SK-N-SH treated with all-trans-retinoic acid at 6 μM for 48 hours (cell line): ENCODE data around the gene VPS13D.

Source experiments
- ARNTL ChIP-seq: fragments of 450-650 bp; formaldehyde crosslinking; IDR thresholded peaks from 2 replicates; pipeline ENCODE4 v1.5.0; 2020; ENCODE audit warnings: low read depth, mild to moderate bottlenecking, moderate library complexity, borderline replicate concordance
- ESRRG ChIP-seq: fragments of 250-450 bp; sonication (Bioruptor Pico); IDR thresholded peaks from 2 replicates; pipeline ENCODE4 v1.6.1; 2021; ENCODE audit warnings: mild to moderate bottlenecking
- PPARA ChIP-seq: fragments of 250-450 bp; sonication (Bioruptor Pico); IDR thresholded peaks from 2 replicates; pipeline ENCODE4 v1.5.0; 2020; ENCODE audit warnings: mild to moderate bottlenecking, borderline replicate concordance
- RARB ChIP-seq: fragments of 250-450 bp; sonication (Bioruptor Pico); IDR thresholded peaks from 2 replicates; pipeline ENCODE4 v1.8.0; 2021; ENCODE audit warnings: mild to moderate bottlenecking, moderate library complexity
- SNAI2 ChIP-seq: fragments of 250-450 bp; sonication (Bioruptor Pico); IDR thresholded peaks from 2 replicates; pipeline ENCODE4 v1.5.0; 2020; ENCODE audit warnings: mild to moderate bottlenecking, moderate library complexity
- TOX ChIP-seq: fragments of 250-450 bp; sonication (Bioruptor Pico); IDR thresholded peaks from 2 replicates; pipeline ENCODE4 v1.8.0; 2021; ENCODE audit warnings: mild to moderate bottlenecking, moderate library complexity, borderline replicate concordance
- ZNF565 ChIP-seq: fragments of 450-650 bp; formaldehyde crosslinking; conservative IDR thresholded peaks from 2 replicates; pipeline ENCODE4 v1.5.0; 2020; ENCODE audit warnings: low read depth, mild to moderate bottlenecking, moderate library complexity
- TF ChIP-seq, protein P1 (sequence below): fragments of 250-450 bp; sonication (Bioruptor Pico); IDR thresholded peaks from 2 replicates; pipeline ENCODE4 v1.5.1; 2020; ENCODE audit warnings: low read depth, mild to moderate bottlenecking, moderate library complexity
- TF ChIP-seq, protein P2 (sequence below): fragments of 250-450 bp; sonication (Bioruptor Pico); IDR thresholded peaks from 2 replicates; pipeline ENCODE4 v1.8.0; 2020; ENCODE audit warnings: mild to moderate bottlenecking, moderate library complexity, borderline replicate concordance

DNA sequence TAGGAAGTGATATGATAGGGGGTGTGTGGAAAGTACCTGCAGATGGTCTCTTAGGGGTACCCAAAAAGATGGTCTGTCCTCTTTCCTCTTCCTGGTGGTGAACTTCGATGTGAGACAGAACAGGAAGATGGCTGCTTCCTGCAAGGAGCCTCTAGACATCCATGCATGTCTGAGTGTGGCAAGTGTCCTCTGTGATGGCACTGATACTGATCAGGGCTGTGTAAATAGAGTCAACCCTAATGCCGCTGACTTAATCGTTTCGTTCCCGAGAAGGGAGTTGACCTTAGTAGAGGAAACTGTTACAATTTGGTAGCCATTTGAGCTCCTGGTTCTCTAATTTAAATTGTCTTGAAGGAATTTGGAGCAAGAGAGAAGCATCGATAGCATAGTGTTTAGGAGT lies 168.6 kb downstream of the VPS13D start:
- TF ChIP-seq ARNTL (CRISPR knock-in tag) (no peak), RARB (no peak), ZNF565 (CRISPR knock-in tag) (no peak), TOX (CRISPR knock-in tag) (no peak), ESRRG (CRISPR knock-in tag) (no peak), SNAI2 (CRISPR knock-in tag) (no peak), PPARA (CRISPR knock-in tag) (no peak)
- TF ChIP-seq, protein P1, sequence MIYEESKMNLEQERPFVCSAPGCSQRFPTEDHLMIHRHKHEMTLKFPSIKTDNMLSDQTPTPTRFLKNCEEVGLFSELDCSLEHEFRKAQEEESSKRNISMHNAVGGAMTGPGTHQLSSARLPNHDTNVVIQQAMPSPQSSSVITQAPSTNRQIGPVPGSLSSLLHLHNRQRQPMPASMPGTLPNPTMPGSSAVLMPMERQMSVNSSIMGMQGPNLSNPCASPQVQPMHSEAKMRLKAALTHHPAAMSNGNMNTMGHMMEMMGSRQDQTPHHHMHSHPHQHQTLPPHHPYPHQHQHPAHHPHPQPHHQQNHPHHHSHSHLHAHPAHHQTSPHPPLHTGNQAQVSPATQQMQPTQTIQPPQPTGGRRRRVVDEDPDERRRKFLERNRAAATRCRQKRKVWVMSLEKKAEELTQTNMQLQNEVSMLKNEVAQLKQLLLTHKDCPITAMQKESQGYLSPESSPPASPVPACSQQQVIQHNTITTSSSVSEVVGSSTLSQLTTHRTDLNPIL (CRISPR knock-in tag): no peak
- TF ChIP-seq, protein P2, sequence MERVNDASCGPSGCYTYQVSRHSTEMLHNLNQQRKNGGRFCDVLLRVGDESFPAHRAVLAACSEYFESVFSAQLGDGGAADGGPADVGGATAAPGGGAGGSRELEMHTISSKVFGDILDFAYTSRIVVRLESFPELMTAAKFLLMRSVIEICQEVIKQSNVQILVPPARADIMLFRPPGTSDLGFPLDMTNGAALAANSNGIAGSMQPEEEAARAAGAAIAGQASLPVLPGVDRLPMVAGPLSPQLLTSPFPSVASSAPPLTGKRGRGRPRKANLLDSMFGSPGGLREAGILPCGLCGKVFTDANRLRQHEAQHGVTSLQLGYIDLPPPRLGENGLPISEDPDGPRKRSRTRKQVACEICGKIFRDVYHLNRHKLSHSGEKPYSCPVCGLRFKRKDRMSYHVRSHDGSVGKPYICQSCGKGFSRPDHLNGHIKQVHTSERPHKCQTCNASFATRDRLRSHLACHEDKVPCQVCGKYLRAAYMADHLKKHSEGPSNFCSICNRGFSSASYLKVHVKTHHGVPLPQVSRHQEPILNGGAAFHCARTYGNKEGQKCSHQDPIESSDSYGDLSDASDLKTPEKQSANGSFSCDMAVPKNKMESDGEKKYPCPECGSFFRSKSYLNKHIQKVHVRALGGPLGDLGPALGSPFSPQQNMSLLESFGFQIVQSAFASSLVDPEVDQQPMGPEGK (CRISPR knock-in tag): no peak
